Endodermal cell (in vitro differentiated cells): ENCODE measurements around the gene DTD1. TPM values are rescaled to one million over a fixed set of nuclear protein-coding genes. Genes with fewer than 3 reads are reported as not detected.

Experiments
- DNase-seq: peaks from one replicate; pipeline ENCODE4 v3.0.0-alpha.2; 2017
- H3K27ac ChIP-seq: 2 replicates; pipeline ENCODE4 v1.5.1; 2013; ENCODE audit warnings: mild to moderate bottlenecking, low read depth, low read length, moderate library complexity
- H3K27me3 ChIP-seq: 2 replicates; pipeline ENCODE4 v1.6.1; 2013; ENCODE audit warnings: mild to moderate bottlenecking, low read length, moderate library complexity; ENCODE audit not compliant: insufficient read depth, control insufficient read depth, poor library complexity, severe bottlenecking
- H3K36me3 ChIP-seq: 2 replicates; pipeline ENCODE4 v1.7.0; 2013; ENCODE audit warnings: mild to moderate bottlenecking, low read length, moderate library complexity; ENCODE audit not compliant: control insufficient read depth, insufficient read depth
- H3K4me1 ChIP-seq: one replicate; pipeline ENCODE4 v1.7.0; 2013; ENCODE audit warnings: low read length; ENCODE audit not compliant: control insufficient read depth, insufficient read depth
- H3K4me3 ChIP-seq: 2 replicates; pipeline ENCODE4 v1.5.1; 2013; ENCODE audit warnings: mild to moderate bottlenecking, low read length, moderate library complexity
- H3K9ac ChIP-seq: 2 replicates; pipeline ENCODE4 v1.6.1; 2013; ENCODE audit warnings: mild to moderate bottlenecking, low read length, moderate library complexity; ENCODE audit not compliant: poor library complexity, severe bottlenecking; ENCODE audit errors: extremely low read depth
- H3K9me3 ChIP-seq: 2 replicates; pipeline ENCODE4 v1.6.1; 2013; ENCODE audit warnings: mild to moderate bottlenecking, low read length, moderate library complexity; ENCODE audit not compliant: control insufficient read depth
- H3K27ac Mint-ChIP-seq: 2 replicates; pipeline ENCODE4 v1.8.0; 2020; ENCODE audit warnings: mixed read lengths
- H3K27me3 Mint-ChIP-seq: 2 replicates; pipeline ENCODE4 v1.8.0; 2021; ENCODE audit warnings: mild to moderate bottlenecking, mixed read lengths; ENCODE audit not compliant: insufficient read depth
- H3K36me3 Mint-ChIP-seq: 2 replicates; pipeline ENCODE4 v1.8.0; 2020; ENCODE audit warnings: low read depth, mixed read lengths
- H3K4me1 Mint-ChIP-seq: 2 replicates; pipeline ENCODE4 v1.8.0; 2020; ENCODE audit warnings: mixed read lengths
- H3K4me3 Mint-ChIP-seq: 2 replicates; pipeline ENCODE4 v1.8.0; 2020; ENCODE audit warnings: mild to moderate bottlenecking, moderate library complexity, mixed read lengths
- H3K9me3 Mint-ChIP-seq: 2 replicates; pipeline ENCODE4 v1.8.0; 2020; ENCODE audit warnings: mild to moderate bottlenecking, mixed read lengths
- WGBS, 2 experiments: methylation state at CpG; one replicate each; pipeline versions ENCODE4 v1.1.5 to v1.1.7; 2013; ENCODE audit warnings: missing lambda C conversion rate in 2 of 2, mixed read lengths in 1 of 2; ENCODE audit not compliant: insufficient coverage in 1 of 2, insufficient read length in 1 of 2; 5-methylcytosine and 5-hydroxymethylcytosine counted together
- total RNA-seq, 2 donors: library from RNA; stranded (reverse); fragmentation: NEBNext Ultra II Directional in 1 of 2; extraction: Animal tissue kit (Norgen Biotek cat#: 25700) in 1 of 2; gene quantifications; 2 replicates in 1 of 2; 3 replicates in 1 of 2; pipeline ENCODE4 v1.2.1, GENCODE V29; 2021
- TF ChIP-seq, protein P1 (sequence below): fragments of 200-600 bp; sonication (generic); conservative IDR thresholded peaks from 2 replicates; pipeline ENCODE4 v1.5.0; 2021; ENCODE audit warnings: antibody characterized with exemption, mild to moderate bottlenecking

DTD1 gene
- total RNA-seq, 2 donors from 2014 or later = 34.2 to 44.0 TPM

- H3K27me3 Mint-ChIP-seq = no peaks in the 10 kb centered on the region
- peaks cover 9% of the 10 kb centered on the region for H3K4me1 Mint-ChIP-seq
- H3K9me3 Mint-ChIP-seq = no peaks in the 10 kb centered on the region
- WGBS, 2 experiments = 13 to 21% methylated on average over 4 to 18 of the region's 18 CpGs
- H3K4me3 Mint-ChIP-seq = peak overlapping the region; percentile 74
- H3K27ac Mint-ChIP-seq = peak overlapping the region; percentile 69
- Histone ChIP-seq H3K4me1 (no peaks in the 10 kb centered on the region), H3K9me3 (no peaks in the 10 kb centered on the region), H3K27ac (peak overlapping the region; percentile 86), H3K4me3 (peak overlapping the region; percentile 95), H3K9ac (peak overlapping the region; percentile 51), H3K27me3 (no peaks in the 10 kb centered on the region), H3K36me3 (no peaks in the 10 kb centered on the region)
- TF ChIP-seq, protein P1, sequence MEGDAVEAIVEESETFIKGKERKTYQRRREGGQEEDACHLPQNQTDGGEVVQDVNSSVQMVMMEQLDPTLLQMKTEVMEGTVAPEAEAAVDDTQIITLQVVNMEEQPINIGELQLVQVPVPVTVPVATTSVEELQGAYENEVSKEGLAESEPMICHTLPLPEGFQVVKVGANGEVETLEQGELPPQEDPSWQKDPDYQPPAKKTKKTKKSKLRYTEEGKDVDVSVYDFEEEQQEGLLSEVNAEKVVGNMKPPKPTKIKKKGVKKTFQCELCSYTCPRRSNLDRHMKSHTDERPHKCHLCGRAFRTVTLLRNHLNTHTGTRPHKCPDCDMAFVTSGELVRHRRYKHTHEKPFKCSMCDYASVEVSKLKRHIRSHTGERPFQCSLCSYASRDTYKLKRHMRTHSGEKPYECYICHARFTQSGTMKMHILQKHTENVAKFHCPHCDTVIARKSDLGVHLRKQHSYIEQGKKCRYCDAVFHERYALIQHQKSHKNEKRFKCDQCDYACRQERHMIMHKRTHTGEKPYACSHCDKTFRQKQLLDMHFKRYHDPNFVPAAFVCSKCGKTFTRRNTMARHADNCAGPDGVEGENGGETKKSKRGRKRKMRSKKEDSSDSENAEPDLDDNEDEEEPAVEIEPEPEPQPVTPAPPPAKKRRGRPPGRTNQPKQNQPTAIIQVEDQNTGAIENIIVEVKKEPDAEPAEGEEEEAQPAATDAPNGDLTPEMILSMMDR = no peak
- no peaks in the 10 kb centered on the region for H3K36me3 Mint-ChIP-seq
- peak; percentile 65 for DNase-seq
Measured at GRCh38 chr20:18588574-18588933, 700 bp downstream of the DTD1 start.

DNA sequence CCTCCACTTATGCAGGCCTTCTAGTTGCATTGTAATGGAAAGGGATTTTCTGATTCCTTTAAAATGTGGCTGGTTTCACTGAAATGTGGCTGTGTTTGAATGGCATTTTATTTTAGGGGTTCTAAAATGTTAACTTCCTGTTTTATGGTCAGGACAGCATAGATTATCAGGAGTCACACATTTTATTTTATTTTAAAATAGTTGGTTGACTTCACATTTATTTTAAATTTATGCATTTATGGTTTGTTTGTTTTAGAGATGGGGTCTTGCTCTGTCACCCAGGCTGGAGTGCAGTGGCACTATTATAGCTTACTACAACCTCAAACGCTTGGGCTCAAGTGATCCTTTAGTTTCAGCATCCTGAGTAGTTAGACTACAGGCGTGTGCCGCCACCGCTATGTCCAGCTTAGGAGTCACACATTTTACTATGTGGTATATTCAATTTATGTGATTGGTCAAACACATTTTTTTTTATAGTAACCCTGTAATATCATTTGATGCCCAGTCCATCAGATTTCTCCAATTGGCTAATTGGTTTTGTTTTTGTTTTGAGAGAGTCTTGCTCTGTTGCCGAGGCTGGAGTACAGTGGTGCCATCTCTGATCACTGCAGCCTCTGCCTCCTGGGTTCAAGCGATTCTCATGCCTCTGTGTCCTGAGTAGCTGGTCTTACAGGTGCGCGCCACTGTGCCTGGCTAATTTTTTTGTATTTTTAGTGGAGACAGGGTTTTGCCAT lies 2.3 kb downstream of the DTD1 start:
- WGBS, 2 experiments = 79 to 90% methylated on average over 2 to 8 of the region's 8 CpGs
- Histone ChIP-seq H3K4me3 (no peak overlapping the region), H3K4me1 (no peaks in the 10 kb centered on the region), H3K27ac (no peak overlapping the region), H3K9me3 (no peaks in the 10 kb centered on the region), H3K27me3 (no peaks in the 10 kb centered on the region), H3K9ac (no peak overlapping the region), H3K36me3 (no peaks in the 10 kb centered on the region)
- DNase-seq = no peak
- Mint-ChIP-seq H3K36me3 (peaks cover 4% of the 10 kb centered on the region), H3K9me3 (no peaks in the 10 kb centered on the region), H3K27me3 (no peaks in the 10 kb centered on the region), H3K4me3 (peak overlapping the region; percentile 74), H3K4me1 (peaks cover 9% of the 10 kb centered on the region), H3K27ac (no peak overlapping the region)
- TF ChIP-seq, protein P1 = no peak

GRCh38 chr20:18596270-18596669 lies 8.4 kb downstream of the DTD1 start:
- Histone ChIP-seq H3K27ac (no peak overlapping the region), H3K9ac (no peak overlapping the region), H3K36me3 (peaks cover 6% of the 10 kb centered on the region), H3K4me3 (no peak overlapping the region), H3K4me1 (no peaks in the 10 kb centered on the region), H3K9me3 (no peaks in the 10 kb centered on the region), H3K27me3 (no peaks in the 10 kb centered on the region)
- DNase-seq = no peak
- no peak overlapping the region for H3K27ac Mint-ChIP-seq
- peaks cover 18% of the 10 kb centered on the region for H3K36me3 Mint-ChIP-seq
- peaks cover 4% of the 10 kb centered on the region for H3K9me3 Mint-ChIP-seq
- H3K4me3 Mint-ChIP-seq = no peak overlapping the region
- TF ChIP-seq, protein P1 = no peak
- H3K27me3 Mint-ChIP-seq = no peaks in the 10 kb centered on the region
- peaks cover 1% of the 10 kb centered on the region for H3K4me1 Mint-ChIP-seq
